HG02981 (cell line): ENCODE results near the gene NUCB1.
"Not testable (repeated sequence)": the region's sequence is repeated elsewhere in the genome, so short reads cannot be mapped to it uniquely, and the experiment has no call there.

ENCODE experiments used
- ATAC-seq: cut with Tn5 transposase; IDR thresholded peaks from one replicate; pipeline ENCODE4 v1.9.1; 2021; ENCODE audit warnings: mild to moderate bottlenecking, moderate library complexity; ENCODE audit not compliant: unreplicated experiment

Gene NUCB1

DNA sequence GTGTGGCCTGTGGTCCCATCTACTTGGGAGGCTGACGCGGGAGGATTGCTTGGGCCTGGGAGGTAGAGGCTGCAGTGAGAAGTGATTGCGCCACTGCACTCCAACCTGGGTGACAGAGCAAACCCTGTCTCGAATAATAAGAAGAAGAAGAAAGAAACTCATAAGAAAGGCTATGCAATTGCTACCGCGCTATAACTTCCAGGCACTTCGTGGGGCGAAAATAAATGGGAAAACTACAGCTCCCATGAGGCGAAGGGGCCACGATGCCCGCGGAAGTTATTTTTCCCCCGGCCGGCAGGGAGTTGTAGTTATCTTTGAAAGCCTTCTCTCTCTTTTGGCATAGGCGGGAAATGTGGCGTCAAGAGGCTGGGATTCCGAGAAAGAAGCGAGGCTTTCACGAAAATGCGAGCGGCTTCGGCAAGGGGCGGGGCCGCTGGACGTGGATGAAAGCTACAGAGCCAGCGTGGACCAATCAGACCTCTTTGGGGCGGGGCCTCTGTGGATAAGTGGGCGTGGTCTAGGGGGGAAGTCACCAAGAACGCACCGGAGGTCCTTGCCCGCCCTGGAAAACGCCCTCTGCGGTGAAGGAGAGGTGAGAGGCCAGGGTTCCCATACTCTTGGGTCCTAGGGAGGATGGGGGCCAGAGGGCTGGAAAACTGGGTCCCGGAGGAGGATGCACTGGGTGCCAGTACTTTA lies at the start of gene NUCB1:
Gene NUCB1, plus strand, starts transcription at position 532 of the 696 bp plus-strand sequence. CDS start 485 bp downstream, outside the sequence.
- peak; percentile 78 for ATAC-seq

DNA sequence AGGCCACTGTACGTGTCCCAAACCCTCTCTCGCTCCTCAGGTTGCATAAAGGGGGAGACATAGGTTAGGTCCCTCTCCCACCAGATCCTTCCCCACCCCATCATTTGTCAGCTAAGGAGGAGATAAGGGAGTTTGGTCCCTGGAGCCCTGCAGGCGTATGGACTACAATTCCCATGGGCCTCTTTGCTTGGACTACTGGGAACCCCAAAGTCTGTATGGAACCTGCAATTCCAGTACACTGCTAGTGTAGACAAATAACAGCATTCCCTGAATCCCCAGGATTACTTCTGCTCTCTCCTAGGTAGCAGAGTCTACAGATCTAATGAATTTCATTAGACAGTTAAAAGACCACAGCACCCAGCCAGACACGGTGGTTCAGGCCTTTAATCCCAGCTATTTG lies 47.8 kb upstream of the NUCB1 start:
- no peak for ATAC-seq

DNA sequence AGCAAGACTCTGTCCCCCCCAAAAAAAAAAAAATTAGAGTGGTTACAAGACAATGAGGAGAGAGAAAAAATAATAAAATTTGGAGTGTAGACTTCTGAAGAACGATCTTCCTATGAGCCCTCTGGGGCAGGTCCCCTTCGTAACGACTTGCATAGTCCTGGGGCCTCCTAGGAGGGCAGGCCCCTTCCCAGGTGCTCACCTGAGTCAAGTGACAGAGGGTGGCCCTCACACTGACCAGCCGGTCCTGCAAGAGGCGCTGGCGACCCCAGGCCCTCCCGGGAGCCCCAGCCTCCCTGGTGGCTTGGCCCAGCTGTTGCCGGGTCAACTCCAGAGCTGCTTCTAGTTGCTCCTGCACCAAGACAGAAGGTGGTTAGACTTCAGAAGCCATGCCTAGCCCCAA lies 46.6 kb upstream of the NUCB1 start:
- no peak for ATAC-seq

DNA sequence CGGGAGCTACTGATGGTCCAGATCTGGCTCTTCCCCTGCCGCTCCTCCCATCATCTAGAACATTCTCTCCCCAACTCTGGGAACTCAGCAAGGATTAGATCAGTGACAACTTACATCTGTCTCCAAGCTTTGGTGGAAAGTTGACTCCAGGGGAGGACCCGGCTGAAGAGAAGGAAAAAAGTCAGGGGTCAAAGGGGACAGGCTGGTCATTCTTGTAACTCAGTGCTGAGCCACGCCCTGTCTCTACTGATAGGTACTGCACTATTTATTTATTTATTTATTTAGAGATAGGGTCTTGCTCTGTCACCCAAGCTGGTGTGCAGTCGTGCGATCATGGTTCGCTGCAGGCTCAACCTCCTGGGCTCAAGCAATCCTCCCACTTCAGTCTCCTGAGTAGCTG lies 46.0 kb upstream of the NUCB1 start:
- ATAC-seq, result no peak

DNA sequence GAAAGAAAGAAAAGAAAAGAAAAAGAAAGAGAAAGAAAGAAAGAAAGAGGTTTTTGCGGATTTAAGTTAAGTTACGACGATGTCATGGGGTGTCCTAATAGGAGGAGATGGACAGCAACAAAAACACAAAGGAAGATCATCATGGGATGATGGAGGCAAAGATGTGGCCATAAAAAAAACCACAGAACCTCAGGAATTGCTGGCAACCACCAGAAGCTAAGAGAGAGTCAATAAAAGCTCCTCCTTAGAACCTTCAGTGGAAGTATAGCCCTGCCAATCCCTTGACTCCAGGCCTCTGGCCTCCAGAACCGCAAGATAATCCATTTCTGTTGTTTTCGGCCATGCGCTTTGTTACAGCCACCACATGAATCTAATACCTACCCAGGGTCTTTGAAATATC lies 43.2 kb upstream of the NUCB1 start:
- ATAC-seq, result no peak

DNA sequence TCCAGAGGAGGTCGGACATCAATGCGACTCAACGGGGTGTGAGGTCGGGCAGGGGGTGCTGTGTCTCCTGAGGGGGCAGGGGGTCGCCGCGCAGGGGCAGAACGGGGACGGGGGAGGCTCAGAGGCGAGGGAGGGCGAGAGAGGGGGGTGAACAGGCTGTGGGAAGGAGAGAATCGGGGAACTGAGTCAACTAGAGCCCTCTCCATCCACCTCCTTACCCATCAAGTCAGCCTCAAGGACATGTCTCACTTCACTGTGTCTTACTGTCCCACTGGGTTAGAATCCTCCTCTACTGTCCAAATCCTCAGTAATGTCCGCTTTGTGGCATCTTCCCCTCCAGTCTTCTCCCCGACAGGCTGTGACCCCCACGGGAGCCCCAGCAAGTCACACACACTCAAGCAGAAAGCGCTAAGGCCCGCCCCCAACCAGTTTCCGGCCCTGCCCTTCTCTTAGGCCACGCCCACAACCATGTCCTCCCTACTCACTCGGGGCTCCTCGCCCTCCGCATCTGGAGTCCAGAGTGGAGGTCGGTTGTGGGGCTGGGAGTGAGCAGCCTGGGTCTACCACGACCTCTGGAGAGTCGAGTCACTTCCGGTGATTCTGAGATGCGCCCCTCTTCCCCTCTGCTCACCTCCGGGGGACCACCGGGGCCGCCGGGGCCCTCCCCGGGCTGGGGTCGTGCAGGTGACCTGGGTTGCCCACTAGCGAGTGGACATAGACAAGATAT lies 41.0 kb upstream of the NUCB1 start:
- no peak for ATAC-seq

DNA sequence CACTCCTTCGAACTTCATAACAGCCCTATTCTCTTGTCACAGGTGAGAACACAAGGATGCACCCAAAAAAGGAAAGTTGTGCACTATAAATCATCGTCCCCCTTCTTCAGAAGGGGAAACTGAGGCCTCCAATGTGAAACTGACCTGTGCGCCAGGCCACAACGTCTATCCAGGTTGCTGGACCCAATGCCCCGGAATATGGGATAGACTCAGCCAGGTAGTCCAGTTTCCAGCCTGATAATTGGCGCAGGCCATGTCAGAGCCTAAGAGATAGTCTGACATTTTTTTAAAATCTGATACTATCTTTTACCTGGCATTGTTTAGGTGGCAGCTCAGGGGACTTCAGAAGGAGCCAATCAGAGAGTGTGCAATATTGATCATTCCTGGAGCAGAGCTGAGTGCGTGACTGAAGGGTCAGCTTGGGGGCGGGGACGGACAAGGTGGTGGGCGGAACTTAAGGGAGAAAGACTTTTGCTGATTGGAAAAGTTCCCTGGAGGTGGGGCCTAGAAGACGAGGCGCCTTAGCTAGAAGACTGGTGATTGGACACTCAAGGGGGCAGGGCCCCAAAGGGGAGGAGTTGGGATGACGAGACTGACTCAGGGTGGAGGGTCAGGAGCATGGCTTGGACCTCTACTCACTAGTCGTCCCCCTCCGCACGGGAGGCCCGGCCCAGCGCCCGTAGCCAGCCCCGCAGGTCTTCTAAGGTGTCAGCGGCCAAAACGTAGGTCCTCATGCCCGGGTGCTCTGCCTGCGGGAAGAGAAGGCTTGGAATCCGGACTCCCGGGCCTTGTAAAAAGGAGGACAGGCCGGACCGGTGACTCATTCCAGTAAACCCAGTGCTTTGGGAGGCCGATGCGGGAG lies 40.2 kb upstream of the NUCB1 start:
- no peak for ATAC-seq

DNA sequence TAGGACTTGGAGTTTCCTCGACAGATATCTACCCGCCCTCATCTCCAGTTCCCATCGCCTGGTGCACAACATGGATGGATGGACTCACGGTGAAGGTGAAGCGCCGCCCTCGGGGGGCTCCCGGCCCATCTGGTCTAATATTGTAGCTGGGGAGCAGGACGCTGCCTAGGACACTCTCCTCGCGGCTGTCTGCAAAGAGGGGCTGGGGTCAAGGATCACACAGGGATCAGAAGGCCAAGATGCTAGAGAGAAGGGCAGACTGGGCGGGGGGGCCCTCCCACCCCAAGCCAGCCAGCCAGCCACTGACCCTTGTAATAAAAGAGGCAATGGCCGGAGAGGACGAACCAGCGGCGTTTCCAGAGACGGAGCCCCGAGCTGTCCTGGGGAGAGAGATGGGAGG lies 38.8 kb upstream of the NUCB1 start:
- ATAC-seq, result no peak

DNA sequence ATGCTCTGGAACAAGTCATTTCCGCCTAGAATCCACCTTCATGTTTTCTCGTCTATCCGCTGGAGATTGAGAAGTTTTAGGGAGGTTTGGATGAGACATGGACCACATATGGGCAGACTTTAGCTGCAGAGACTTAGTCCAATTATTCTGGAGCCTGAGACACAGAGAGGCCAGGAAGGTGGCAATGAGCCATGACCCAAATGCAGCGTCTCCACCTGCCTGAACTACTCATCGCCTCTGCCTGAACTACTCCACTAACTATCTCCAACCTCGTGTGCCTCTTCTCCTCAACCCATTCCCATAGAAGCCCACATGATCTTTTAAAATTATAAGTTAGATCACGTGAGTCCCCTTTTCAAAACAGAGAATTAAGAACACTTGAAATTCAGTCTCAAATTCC lies 37.3 kb upstream of the NUCB1 start:
- ATAC-seq, result no peak

DNA sequence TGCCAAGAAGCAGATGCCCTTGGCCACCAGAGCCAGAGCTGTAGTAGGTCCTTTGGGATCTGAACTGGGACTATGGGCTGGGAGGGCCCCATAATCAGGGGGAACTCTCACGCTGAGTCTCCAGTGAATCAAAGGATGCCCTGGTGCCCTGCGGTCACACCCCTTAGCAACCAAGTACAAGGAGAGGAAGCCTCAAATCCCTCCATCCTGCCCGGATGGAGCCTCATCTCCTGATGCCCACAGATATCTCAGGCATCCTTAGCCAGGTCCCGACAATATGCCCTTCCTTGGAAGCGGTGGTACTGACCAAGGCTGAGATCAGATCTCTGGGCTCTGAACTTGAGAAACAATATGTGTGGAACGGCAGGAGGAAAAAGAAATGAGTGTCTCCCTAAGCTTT lies 33.4 kb upstream of the NUCB1 start:
- ATAC-seq, result no peak

DNA sequence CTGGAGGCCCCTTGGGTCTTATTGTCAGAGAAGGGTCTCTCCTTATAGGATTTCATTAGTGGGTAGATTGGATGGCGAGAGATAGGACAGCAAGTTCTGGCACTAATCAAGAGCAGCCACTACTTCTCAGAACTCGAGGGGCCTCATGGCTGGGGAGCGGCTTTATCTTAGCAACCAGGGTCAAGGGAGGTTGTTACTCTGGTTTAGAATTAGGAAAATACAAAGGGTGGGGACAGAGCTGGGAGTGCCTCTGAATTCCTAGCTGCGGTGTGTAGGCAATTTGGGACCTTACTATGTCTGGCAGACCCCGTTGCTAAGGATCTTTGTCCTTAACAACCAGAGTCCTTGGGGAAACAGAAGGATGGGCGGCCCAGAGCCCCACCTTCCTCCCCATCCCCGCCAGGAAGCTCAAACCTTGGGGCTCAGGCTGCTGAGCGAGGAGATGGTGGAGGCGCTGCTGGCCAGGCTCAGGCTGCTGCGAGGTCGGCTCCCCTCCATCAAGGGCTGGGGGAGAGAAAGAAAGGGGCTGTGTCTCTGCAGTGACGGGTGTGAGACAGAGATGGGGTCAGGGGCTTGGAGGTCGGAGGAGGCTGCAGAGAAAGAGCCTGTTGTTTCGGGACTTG lies 32.9 kb upstream of the NUCB1 start:
- ATAC-seq, result no peak

DNA sequence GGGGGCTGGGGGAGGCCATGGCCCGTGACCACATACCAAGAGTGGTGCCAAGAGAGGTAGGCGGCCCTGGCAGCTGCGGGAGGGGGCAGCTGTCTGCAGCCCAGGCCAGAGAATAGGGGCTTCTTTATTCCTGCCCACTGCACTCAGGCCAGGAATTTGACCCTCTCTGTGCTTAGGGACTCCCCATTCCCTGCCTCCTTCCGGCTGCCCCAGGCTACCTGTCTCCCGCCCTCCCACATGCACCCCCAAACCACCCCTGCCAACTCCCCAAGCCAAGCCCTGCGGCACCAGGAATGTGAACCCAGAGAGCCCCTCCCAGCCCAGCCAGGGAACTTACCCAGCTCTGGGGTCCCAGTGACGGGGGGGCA lies 32.4 kb upstream of the NUCB1 start:
- no peak for ATAC-seq

DNA sequence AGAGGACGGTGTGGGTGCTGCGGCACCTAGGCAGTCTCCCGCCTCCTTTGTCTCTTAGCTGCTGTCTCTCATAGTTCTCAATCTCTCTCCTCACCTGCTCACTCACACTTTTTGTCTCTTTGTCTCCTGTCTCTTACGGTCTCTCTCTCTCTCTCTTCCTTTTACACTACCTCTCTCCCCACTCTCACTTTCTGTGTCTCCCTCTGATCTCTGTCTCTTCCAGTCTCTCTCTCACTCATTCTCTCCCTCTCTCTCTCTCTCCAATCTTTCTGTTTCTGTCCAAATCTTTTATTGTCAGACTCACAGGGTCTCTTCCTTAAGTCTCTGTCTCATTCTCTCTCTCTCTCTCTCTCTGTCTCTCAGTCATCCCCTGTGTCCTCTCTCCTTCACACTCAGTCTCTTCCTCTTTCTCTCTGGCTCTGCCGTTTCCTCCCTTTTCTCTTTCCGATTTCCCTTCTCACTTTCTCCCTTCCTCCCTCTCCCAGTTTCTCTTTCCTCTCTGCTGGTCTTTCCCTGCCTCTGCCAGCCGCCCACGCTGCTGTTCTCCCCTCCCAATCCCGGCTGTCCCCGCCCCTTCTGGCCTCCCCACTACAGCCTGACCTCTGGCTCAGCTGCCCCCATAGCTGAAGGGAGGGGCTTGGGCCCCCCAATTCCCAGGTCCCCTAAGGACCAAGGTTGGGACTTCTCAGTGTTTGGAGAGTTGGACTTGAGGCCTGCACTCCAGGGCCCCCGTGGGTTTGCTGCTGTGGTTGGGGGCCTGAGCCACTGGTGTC lies 31.8 kb upstream of the NUCB1 start, which contains the start of gene PLEKHA4:
Gene PLEKHA4, minus strand, starts transcription at position 504 of the 773 bp plus-strand sequence. CDS start 997 bp downstream, outside the sequence.
- ATAC-seq, result no peak

DNA sequence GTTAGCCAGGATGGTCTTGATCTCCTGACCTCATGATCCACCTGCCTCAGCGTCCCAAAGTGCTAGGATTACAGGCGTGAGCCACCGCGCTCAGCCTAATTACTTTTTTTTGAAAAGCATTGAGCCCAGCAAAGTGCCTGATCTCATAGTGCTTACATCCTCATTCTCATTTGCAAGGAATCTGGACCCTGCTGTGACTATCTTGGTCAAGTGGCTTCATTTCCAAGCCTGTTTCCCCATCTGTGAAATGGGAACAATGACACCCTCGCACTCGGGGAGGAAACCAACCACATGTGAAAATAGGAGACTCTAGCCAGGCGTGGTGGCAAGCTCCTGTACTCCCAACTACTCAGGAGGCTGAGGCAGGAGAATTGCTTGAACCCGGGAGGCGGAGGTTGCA lies 30.1 kb upstream of the NUCB1 start:
- ATAC-seq, result no peak

DNA sequence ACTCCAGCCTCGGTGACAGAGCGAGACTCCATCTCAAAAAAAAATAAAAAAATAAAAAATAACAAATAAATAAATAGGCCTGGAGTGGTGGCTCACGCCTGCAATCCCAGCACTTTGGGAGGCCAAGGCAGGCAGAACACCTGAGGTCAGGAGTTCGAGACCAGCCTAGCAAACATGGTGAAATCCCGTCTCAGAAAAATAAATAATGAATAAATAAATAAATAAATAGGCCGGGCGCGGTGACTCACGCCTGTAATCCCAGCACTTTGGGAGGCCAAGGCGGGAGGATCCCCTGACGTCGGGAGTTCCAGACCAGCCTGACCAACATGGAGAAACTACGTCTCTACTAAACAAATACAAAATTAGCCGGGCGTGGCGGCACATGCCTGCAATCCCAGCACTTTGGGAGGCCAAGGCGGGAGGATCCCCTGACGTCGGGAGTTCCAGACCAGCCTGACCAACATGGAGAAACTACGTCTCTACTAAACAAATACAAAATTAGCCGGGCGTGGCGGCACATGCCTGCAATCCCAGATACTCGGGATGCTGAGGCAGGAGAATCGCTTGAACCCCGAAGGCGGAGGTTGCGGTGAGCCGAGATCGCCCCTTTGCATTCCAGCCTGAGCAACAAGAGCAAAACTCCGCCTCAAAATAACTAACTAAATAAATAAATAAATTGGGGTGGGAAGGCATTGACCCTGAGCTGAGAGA lies 28.5 kb upstream of the NUCB1 start:
- ATAC-seq, result not testable (repeated sequence)

DNA sequence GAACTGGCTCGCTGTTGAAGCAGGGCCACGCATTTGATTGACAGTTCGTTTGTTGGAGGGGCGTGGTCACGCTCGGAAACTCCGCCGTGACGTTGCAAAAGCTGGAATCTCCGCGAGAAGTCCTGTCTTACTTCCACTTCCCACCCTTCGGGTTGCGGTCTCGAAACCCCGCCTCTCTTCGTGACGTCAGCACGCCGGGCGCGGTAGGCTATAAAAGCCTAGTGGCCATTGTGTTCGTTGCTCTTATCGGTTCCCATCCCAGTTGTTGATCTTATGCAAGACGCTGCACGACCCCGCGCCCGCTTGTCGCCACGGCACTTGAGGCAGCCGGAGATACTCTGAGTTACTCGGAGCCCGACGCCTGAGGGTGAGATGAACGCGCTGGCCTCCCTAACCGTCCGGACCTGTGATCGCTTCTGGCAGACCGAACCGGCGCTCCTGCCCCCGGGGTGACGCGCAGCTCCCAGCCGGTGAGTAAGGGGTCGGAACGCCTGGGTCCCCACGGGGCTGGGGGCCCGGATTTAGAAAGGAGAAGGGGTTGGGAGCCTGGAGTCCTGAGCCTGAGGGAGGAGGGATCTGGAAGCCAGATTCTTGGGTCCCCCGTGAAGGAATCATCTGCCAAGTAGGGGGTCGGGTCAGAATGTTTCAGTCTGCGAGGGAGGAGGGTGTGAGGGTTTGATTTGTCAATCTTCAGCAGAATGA lies 27.8 kb upstream of the NUCB1 start, which contains the start of gene PPP1R15A:
Gene PPP1R15A, plus strand, starts transcription at position 240 of the 702 bp plus-strand sequence. CDS start 813 bp downstream, outside the sequence.
- ATAC-seq, result no peak

DNA sequence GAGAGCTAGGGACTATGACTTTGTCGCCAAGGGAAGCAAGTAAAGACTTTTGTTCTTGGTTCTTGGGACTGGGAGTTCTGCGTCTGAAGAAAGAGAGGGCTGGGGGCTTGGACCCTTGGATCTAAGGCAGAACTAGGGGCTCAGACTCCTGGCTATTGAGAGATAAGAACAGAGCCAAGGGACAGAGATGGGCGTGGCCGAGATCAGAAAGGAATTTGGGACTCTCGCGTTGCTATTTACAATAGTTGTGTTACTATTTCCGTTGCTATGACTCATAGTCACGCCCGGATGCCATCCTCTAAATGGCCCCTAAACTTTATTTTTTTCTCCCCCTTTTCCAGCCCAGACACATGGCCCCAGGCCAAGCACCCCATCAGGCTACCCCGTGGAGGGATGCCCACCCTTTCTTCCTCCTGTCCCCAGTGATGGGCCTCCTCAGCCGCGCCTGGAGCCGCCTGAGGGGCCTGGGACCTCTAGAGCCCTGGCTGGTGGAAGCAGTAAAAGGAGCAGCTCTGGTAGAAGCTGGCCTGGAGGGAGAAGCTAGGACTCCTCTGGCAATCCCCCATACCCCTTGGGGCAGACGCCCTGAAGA lies 27.1 kb upstream of the NUCB1 start:
- peak; percentile 25 for ATAC-seq

DNA sequence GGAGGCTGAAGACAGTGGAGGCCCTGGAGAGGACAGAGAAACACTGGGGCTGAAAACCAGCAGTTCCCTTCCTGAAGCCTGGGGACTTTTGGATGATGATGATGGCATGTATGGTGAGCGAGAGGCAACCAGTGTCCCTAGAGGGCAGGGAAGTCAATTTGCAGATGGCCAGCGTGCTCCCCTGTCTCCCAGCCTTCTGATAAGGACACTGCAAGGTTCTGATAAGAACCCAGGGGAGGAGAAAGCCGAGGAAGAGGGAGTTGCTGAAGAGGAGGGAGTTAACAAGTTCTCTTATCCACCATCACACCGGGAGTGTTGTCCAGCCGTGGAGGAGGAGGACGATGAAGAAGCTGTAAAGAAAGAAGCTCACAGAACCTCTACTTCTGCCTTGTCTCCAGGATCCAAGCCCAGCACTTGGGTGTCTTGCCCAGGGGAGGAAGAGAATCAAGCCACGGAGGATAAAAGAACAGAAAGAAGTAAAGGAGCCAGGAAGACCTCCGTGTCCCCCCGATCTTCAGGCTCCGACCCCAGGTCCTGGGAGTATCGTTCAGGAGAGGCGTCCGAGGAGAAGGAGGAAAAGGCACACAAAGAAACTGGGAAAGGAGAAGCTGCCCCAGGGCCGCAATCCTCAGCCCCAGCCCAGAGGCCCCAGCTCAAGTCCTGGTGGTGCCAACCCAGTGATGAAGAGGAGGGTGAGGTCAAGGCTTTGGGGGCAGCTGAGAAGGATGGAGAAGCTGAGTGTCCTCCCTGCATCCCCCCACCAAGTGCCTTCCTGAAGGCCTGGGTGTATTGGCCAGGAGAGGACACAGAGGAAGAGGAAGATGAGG lies 26.4 kb upstream of the NUCB1 start:
- no peak for ATAC-seq
